ENCODE measurements around the gene CFAP161.

CFAP161 gene

GRCh38 chr15:81133782-81134461 lies at the start of gene CFAP161:
Gene CFAP161, plus strand, starts transcription at chr15:81134270. Its CDS starts 60 bp downstream, at chr15:81134330.
- DNase-seq, result peak; percentile 50

- DNase-seq, result no peak
Observed at GRCh38 chr15:81084716-81085115, 49.4 kb upstream of the CFAP161 start.

- DNase-seq, result no peak
Observed at GRCh38 chr15:81085213-81085612, 48.9 kb upstream of the CFAP161 start.

GRCh38 chr15:81085898-81086297 lies 48.2 kb upstream of the CFAP161 start:
- DNase-seq, result no peak

GRCh38 chr15:81087066-81087465 lies 47.0 kb upstream of the CFAP161 start:
- DNase-seq, result no peak

- DNase-seq, result no peak
Observed at GRCh38 chr15:81087694-81088093, 46.4 kb upstream of the CFAP161 start.

GRCh38 chr15:81088470-81089013 lies 45.5 kb upstream of the CFAP161 start:
- no peak for DNase-seq

GRCh38 chr15:81091889-81092558 lies 42.0 kb upstream of the CFAP161 start:
- DNase-seq, result peak; percentile 46

GRCh38 chr15:81092559-81092902 lies 41.5 kb upstream of the CFAP161 start:
- no peak for DNase-seq

- DNase-seq, result no peak
Observed at GRCh38 chr15:81093961-81094360, 40.1 kb upstream of the CFAP161 start.

GRCh38 chr15:81095690-81096365 lies 38.2 kb upstream of the CFAP161 start:
- no peak for DNase-seq

GRCh38 chr15:81096398-81096797 lies 37.7 kb upstream of the CFAP161 start:
- no peak for DNase-seq

GRCh38 chr15:81097116-81097889 lies 36.8 kb upstream of the CFAP161 start:
- no peak for DNase-seq

GRCh38 chr15:81097890-81098280 lies 36.2 kb upstream of the CFAP161 start:
- no peak for DNase-seq

- no peak for DNase-seq
Observed at GRCh38 chr15:81098349-81098748, 35.7 kb upstream of the CFAP161 start.

- no peak for DNase-seq
Observed at GRCh38 chr15:81098861-81099651, 35.0 kb upstream of the CFAP161 start.

GRCh38 chr15:81101894-81102815 lies 31.9 kb upstream of the CFAP161 start:
- DNase-seq, result no peak

- no peak for DNase-seq
Observed at GRCh38 chr15:81103857-81104256, 30.2 kb upstream of the CFAP161 start.

GRCh38 chr15:81105545-81105944 lies 28.5 kb upstream of the CFAP161 start:
- DNase-seq, result no peak

GRCh38 chr15:81106560-81106959 lies 27.5 kb upstream of the CFAP161 start:
- DNase-seq, result peak; percentile 22

- DNase-seq, result no peak
Observed at GRCh38 chr15:81107889-81108288, 26.2 kb upstream of the CFAP161 start.

Data from DMS153 (cell line).